Neutrophil (primary cell): ENCODE measurements around the gene RPL26.

Experiments used
- H3K27ac ChIP-seq: fragments of 200-600 bp; sonication (generic); 2 replicates; pipeline ENCODE4 v1.5.1; 2016; ENCODE audit warnings: mild to moderate bottlenecking, moderate library complexity
- H3K27me3 ChIP-seq: fragments of 200-600 bp; sonication (generic); 2 replicates; pipeline ENCODE4 v1.6.0; 2016; ENCODE audit warnings: mild to moderate bottlenecking
- H3K36me3 ChIP-seq: fragments of 200-600 bp; sonication (generic); 2 replicates; pipeline ENCODE4 v1.5.1; 2017
- H3K4me1 ChIP-seq, 2 experiments: fragments of 200-600 bp in 1 of 2; sonication (generic) in 1 of 2; 1 replicate in 1 of 2; 2 replicates in 1 of 2; pipeline versions ENCODE4 v1.5.1 to v1.6.1; 2013 to 2016; ENCODE audit warnings: low read depth in 1 of 2, low read length in 1 of 2, mild to moderate bottlenecking in 1 of 2, moderate library complexity in 1 of 2; ENCODE audit not compliant: control insufficient read depth in 1 of 2, insufficient read depth in 1 of 2
- H3K4me3 ChIP-seq, 2 experiments: fragments of 200-600 bp in 1 of 2; sonication (generic) in 1 of 2; 1 replicate in 1 of 2; 2 replicates in 1 of 2; pipeline ENCODE4 v1.5.1; 2013 to 2016; ENCODE audit warnings: low read depth in 1 of 2, low read length in 1 of 2, mild to moderate bottlenecking in 1 of 2, moderate library complexity in 1 of 2
- H3K9me3 ChIP-seq: fragments of 200-600 bp; sonication (generic); 2 replicates; pipeline ENCODE4 v1.5.1; 2016
- TF ChIP-seq, protein P1 (sequence below): fragments of 200-600 bp; sonication (generic); IDR thresholded peaks from 2 replicates; pipeline ENCODE4 v1.5.1; 2016; ENCODE audit warnings: antibody characterized with exemption

RPL26 gene

DNA sequence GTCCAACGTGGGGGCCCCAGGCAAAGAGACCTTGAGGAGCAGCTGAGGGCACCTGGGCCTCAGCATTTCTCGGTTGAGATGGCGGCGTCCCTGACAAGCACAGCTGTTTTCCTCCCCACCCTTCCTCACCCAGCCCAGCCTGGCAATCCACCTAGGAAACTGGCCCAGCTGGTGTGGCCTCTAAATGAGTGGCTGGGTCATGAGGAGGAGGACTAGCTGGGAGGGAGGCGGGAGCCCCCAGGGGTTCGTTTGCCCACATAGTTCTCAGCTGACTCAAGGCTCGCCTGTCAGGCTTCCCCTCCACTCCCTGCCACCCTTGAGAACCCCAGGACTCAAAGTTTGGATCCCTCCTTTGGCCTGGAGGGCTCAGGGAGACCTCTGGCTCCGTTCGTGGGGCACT, 8.7 kb upstream of the RPL26 start:
- Histone ChIP-seq H3K27ac (no peak overlapping the region), H3K36me3 (no peaks in the 10 kb centered on the region), H3K27me3 (peaks cover 16% of the 10 kb centered on the region), H3K9me3 (no peaks in the 10 kb centered on the region), H3K4me3 (no peak overlapping the region), H3K4me1 (peaks cover 20 to 27% of the 10 kb centered on the region in 2 experiments)
- TF ChIP-seq, protein P1, sequence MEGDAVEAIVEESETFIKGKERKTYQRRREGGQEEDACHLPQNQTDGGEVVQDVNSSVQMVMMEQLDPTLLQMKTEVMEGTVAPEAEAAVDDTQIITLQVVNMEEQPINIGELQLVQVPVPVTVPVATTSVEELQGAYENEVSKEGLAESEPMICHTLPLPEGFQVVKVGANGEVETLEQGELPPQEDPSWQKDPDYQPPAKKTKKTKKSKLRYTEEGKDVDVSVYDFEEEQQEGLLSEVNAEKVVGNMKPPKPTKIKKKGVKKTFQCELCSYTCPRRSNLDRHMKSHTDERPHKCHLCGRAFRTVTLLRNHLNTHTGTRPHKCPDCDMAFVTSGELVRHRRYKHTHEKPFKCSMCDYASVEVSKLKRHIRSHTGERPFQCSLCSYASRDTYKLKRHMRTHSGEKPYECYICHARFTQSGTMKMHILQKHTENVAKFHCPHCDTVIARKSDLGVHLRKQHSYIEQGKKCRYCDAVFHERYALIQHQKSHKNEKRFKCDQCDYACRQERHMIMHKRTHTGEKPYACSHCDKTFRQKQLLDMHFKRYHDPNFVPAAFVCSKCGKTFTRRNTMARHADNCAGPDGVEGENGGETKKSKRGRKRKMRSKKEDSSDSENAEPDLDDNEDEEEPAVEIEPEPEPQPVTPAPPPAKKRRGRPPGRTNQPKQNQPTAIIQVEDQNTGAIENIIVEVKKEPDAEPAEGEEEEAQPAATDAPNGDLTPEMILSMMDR, result no peak

DNA sequence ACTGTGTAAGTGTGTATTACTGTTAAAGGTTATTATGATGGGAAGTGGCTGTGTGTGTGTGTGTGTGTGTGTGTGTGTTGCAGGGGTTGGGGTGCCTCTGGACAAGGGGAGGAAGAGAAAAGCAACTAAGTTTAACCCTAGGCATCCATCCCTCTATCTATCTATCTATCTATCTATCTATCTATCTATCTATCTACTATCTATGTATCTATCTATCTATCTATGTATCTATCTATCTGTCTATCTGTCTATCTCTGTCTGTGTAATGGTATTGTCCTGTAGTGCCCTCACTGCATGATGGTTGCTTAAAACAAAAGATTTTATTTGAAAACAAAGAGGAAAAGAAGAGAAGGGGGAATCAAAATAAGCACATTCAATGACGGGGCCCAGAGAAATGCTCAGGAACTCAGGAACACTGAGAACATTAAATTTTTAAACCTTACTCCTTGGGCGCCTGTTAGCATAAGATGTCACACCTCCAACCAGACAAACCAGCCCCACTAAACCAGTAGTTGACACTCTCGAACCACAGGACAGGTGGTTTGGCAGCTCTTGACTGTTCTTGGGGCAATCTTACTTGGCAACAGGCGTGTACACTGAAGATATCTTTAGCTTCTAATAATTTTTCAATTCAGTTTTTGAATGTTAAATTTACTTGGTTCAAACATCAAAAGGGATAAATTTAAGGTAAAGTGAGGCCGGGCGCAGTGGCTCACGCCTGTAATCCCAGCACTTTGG, 5.1 kb upstream of the RPL26 start:
- Histone ChIP-seq H3K27me3 (no peaks in the 10 kb centered on the region), H3K4me3 (no peak overlapping the region), H3K27ac (no peak overlapping the region), H3K9me3 (no peaks in the 10 kb centered on the region), H3K4me1 (peaks cover 28 to 29% of the 10 kb centered on the region in 2 experiments), H3K36me3 (no peaks in the 10 kb centered on the region)
- TF ChIP-seq, protein P1, result no peak

DNA sequence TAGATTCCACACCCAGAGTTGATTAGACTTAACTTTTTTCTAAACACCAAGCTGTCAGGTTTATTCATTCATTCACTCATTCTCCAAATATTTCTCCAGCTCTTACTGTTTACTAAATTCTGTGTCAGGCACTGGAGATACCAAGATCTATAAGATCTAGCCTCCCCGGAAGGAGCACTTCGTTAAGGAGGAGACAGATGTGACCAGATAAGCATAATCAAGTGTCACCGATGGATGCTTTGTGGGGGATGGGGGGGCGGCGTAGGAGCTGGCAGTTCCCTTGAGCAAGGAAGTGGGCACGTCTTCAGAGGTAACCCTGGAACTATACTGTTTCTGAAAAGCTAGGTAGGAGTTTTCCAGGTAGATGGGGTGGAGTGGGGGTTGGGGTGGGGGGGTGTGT, 3.8 kb upstream of the RPL26 start:
- Histone ChIP-seq H3K9me3 (no peaks in the 10 kb centered on the region), H3K27ac (no peak overlapping the region), H3K27me3 (no peaks in the 10 kb centered on the region), H3K4me3 (no peak overlapping the region), H3K36me3 (no peaks in the 10 kb centered on the region), H3K4me1 (peaks cover 31 to 37% of the 10 kb centered on the region in 2 experiments)
- TF ChIP-seq, protein P1, result no peak

DNA sequence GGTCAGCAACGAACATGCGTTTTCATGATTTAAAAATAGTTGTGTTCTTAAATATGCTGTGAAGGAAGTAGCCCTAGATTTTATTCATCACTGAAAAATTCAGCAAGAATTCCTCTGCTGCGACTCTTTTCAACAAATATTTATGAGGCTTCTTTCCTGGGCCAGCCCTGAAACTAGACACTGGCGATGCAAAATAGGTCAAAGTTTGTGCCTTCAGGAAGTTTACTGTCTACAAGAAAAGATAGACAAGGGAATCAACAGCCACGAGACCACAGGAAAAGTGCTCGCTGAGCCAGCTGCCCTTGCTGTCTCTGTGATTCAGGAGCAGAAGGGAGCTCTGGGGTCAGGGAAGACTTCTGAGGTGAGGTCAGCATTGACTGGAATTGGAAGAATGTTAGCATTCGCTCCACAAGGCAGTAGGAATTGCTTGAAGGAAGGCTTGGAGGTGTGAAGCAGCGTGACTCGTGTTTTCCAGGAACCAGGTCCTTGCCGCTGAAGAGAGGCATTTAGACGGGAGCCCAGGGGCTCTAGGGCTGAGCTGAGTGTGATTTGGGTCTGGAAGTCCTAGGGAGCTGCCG, 1.9 kb upstream of the RPL26 start:
- H3K36me3 ChIP-seq, result peaks cover 13% of the 10 kb centered on the region
- H3K4me1 ChIP-seq, result peaks cover 31 to 39% of the 10 kb centered on the region in 2 experiments
- H3K27me3 ChIP-seq, result no peaks in the 10 kb centered on the region
- no peaks in the 10 kb centered on the region for H3K9me3 ChIP-seq
- H3K27ac ChIP-seq, result peak overlapping the region; percentile 96
- H3K4me3 ChIP-seq, result peak overlapping the region in 1 of 2 experiments; percentile 78
- TF ChIP-seq, protein P1, result no peak

DNA sequence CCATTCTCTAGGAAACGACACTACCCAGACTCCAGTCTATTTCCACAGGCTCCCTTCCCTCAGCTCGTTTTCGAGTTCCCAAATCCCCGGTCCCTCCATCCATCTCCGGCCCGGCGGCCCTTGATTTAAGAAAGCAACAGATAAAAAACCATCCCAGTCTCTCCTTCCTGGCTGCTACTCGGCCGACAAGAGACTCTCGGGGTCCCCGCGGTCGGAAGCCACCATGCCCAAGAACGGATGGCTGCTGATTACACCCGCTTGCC, 182 bp downstream of the RPL26 start:
- peak overlapping the region; percentile 96 for H3K27ac ChIP-seq
- H3K27me3 ChIP-seq, result no peaks in the 10 kb centered on the region
- H3K9me3 ChIP-seq, result no peaks in the 10 kb centered on the region
- peaks cover 31 to 39% of the 10 kb centered on the region in 2 experiments for H3K4me1 ChIP-seq
- peak overlapping the region; percentile 78 to 94 for H3K4me3 ChIP-seq
- TF ChIP-seq, protein P1, result no peak
- peaks cover 20% of the 10 kb centered on the region for H3K36me3 ChIP-seq
